ENCODE data around the gene ATIC.

The ATIC gene

GRCh38 chr2:215374002-215374401 lies 62.1 kb downstream of the ATIC start:
- peaks cover 88% of the 10 kb centered on the region for H3K36me3 ChIP-seq (ENCODE audit: insufficient read depth, low read length)
- no peak overlapping the region for H3K9ac ChIP-seq (ENCODE audit: insufficient read length)
- TF ChIP-seq FOXP2 (optimal IDR thresholded peaks at IDR 0.05; ENCODE audit: control extremely low read depth, extremely low read length, insufficient read depth) (no peak), EZH2 (IDR thresholded peaks at IDR 0.05) (no peak), POLR2AphosphoS5 (IDR thresholded peaks at IDR 0.05; ENCODE audit: borderline replicate concordance, low read depth, low read length) (no peak)
- no peaks in the 10 kb centered on the region for H3K9me3 ChIP-seq (ENCODE audit: low read depth, low read length)
- no peak overlapping the region for H3K27ac ChIP-seq
- H3K4me3 ChIP-seq, result no peak overlapping the region
- DNase-seq (ENCODE audit: low read depth, low spot score), result no peak

GRCh38 chr2:215374642-215375466 lies 63.0 kb downstream of the ATIC start:
- TF ChIP-seq FOXP2 (optimal IDR thresholded peaks at IDR 0.05; ENCODE audit: control extremely low read depth, extremely low read length, insufficient read depth) (no peak), POLR2AphosphoS5 (IDR thresholded peaks at IDR 0.05; ENCODE audit: borderline replicate concordance, low read depth, low read length) (no peak), EZH2 (IDR thresholded peaks at IDR 0.05) (no peak)
- H3K36me3 ChIP-seq (ENCODE audit: insufficient read depth, low read length), result peaks cover 84% of the 10 kb centered on the region
- no peak overlapping the region for H3K4me3 ChIP-seq
- no peaks in the 10 kb centered on the region for H3K9me3 ChIP-seq (ENCODE audit: low read depth, low read length)
- DNase-seq (ENCODE audit: low read depth, low spot score), result no peak
- no peak overlapping the region for H3K27ac ChIP-seq
- no peak overlapping the region for H3K9ac ChIP-seq (ENCODE audit: insufficient read length)

DNA sequence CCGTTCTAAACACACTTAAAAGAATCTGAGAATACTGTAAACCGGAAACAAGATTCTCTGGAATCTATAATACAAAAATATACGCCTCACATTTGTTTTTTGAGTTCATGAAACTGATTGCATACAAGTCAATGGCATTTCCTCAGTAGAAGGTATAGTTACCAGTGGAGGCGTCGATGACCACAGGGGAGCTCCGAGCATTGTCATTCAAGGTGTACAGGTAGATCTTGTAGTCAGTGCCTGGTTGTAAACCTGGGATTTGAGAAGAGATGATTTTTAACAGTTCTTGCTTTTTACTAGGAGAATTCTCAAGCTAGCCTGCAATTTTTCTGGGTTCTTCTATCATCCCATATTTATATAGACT lies 63.6 kb downstream of the ATIC start:
- Histone ChIP-seq H3K27ac (no peak overlapping the region), H3K9me3 (ENCODE audit: low read depth, low read length) (no peaks in the 10 kb centered on the region), H3K36me3 (ENCODE audit: insufficient read depth, low read length) (peaks cover 83% of the 10 kb centered on the region), H3K4me3 (no peak overlapping the region), H3K9ac (ENCODE audit: insufficient read length) (no peak overlapping the region)
- TF ChIP-seq POLR2AphosphoS5 (IDR thresholded peaks at IDR 0.05; ENCODE audit: borderline replicate concordance, low read depth, low read length) (no peak), FOXP2 (optimal IDR thresholded peaks at IDR 0.05; ENCODE audit: control extremely low read depth, extremely low read length, insufficient read depth) (no peak), EZH2 (IDR thresholded peaks at IDR 0.05) (no peak)
- DNase-seq (ENCODE audit: low read depth, low spot score), result no peak

DNA sequence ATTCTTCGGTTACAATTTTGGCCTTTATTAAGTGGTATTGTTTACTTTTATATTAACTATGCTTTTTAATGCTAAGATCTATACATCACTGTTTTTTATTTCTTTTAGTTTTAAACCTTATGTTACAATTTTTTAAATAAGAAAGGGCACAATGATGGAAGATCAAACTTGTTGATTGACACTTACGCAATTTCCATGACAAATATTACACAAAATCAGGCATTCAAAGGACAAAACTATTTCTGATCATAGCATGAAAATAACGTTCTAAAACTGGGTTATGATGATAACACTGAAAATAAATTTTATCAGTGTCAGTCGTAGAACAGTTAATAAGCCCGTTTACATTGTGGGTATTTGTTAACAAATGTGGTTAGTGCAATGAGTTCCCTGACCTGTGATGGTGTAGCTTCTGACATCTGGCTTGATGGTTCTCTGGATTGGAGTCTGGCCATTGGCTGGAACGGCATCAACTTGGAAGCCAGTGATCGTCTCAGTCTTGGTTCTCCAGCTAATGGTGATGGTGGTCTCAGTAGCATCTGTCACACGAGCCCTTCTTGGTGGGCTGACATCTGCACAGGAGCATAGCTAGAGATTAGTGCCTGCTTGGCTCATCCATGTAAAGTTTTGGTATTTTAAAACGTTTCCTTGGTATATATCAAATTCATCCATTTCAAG lies 64.4 kb downstream of the ATIC start:
- Histone ChIP-seq H3K27ac (no peak overlapping the region), H3K36me3 (ENCODE audit: insufficient read depth, low read length) (peaks cover 86% of the 10 kb centered on the region), H3K4me3 (no peak overlapping the region), H3K9ac (ENCODE audit: insufficient read length) (no peak overlapping the region), H3K9me3 (ENCODE audit: low read depth, low read length) (no peaks in the 10 kb centered on the region)
- TF ChIP-seq POLR2AphosphoS5 (IDR thresholded peaks at IDR 0.05; ENCODE audit: borderline replicate concordance, low read depth, low read length), result no peak
- TF ChIP-seq FOXP2 (optimal IDR thresholded peaks at IDR 0.05; ENCODE audit: control extremely low read depth, extremely low read length, insufficient read depth), result no peak
- TF ChIP-seq EZH2 (IDR thresholded peaks at IDR 0.05), result no peak
- DNase-seq (ENCODE audit: low read depth, low spot score), result no peak

GRCh38 chr2:215377283-215377682 lies 65.4 kb downstream of the ATIC start:
- Histone ChIP-seq H3K9ac (ENCODE audit: insufficient read length) (no peak overlapping the region), H3K9me3 (ENCODE audit: low read depth, low read length) (no peaks in the 10 kb centered on the region), H3K27ac (no peak overlapping the region), H3K4me3 (no peak overlapping the region), H3K36me3 (ENCODE audit: insufficient read depth, low read length) (peaks cover 83% of the 10 kb centered on the region)
- TF ChIP-seq FOXP2 (optimal IDR thresholded peaks at IDR 0.05; ENCODE audit: control extremely low read depth, extremely low read length, insufficient read depth), result no peak
- TF ChIP-seq EZH2 (IDR thresholded peaks at IDR 0.05), result no peak
- TF ChIP-seq POLR2AphosphoS5 (IDR thresholded peaks at IDR 0.05; ENCODE audit: borderline replicate concordance, low read depth, low read length), result no peak
- no peak for DNase-seq (ENCODE audit: low read depth, low spot score)

GRCh38 chr2:215378045-215378444 lies 66.2 kb downstream of the ATIC start:
- Histone ChIP-seq H3K27ac (no peak overlapping the region), H3K36me3 (ENCODE audit: insufficient read depth, low read length) (peaks cover 80% of the 10 kb centered on the region), H3K9me3 (ENCODE audit: low read depth, low read length) (no peaks in the 10 kb centered on the region), H3K4me3 (no peak overlapping the region), H3K9ac (ENCODE audit: insufficient read length) (no peak overlapping the region)
- TF ChIP-seq POLR2AphosphoS5 (IDR thresholded peaks at IDR 0.05; ENCODE audit: borderline replicate concordance, low read depth, low read length), result no peak
- no peak for TF ChIP-seq FOXP2 (optimal IDR thresholded peaks at IDR 0.05; ENCODE audit: control extremely low read depth, extremely low read length, insufficient read depth)
- TF ChIP-seq EZH2 (IDR thresholded peaks at IDR 0.05), result no peak
- DNase-seq (ENCODE audit: low read depth, low spot score), result no peak

DNA sequence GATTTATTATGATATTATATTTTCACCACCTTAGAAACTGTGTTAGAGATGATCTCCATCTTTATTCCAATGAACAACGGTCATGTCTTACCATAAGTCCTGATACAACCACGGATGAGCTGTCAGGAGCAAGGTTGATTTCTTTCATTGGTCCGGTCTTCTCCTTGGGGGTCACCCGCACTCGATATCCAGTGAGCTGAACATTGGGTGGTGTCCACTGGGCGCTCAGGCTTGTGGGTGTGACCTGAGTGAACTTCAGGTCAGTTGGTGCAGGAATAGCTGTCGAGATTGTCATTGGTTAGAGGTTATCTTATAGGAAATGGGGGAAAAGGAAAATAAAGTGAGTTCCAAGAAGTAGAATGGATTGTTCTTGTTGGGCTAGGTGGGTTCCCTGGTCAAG lies 67.2 kb downstream of the ATIC start:
- H3K9me3 ChIP-seq (ENCODE audit: low read depth, low read length), result no peaks in the 10 kb centered on the region
- H3K4me3 ChIP-seq, result no peak overlapping the region
- no peak overlapping the region for H3K27ac ChIP-seq
- no peak overlapping the region for H3K9ac ChIP-seq (ENCODE audit: insufficient read length)
- no peak for DNase-seq (ENCODE audit: low read depth, low spot score)
- TF ChIP-seq FOXP2 (optimal IDR thresholded peaks at IDR 0.05; ENCODE audit: control extremely low read depth, extremely low read length, insufficient read depth), result no peak
- TF ChIP-seq EZH2 (IDR thresholded peaks at IDR 0.05), result no peak
- no peak for TF ChIP-seq POLR2AphosphoS5 (IDR thresholded peaks at IDR 0.05; ENCODE audit: borderline replicate concordance, low read depth, low read length)
- peaks cover 80% of the 10 kb centered on the region for H3K36me3 ChIP-seq (ENCODE audit: insufficient read depth, low read length)

DNA sequence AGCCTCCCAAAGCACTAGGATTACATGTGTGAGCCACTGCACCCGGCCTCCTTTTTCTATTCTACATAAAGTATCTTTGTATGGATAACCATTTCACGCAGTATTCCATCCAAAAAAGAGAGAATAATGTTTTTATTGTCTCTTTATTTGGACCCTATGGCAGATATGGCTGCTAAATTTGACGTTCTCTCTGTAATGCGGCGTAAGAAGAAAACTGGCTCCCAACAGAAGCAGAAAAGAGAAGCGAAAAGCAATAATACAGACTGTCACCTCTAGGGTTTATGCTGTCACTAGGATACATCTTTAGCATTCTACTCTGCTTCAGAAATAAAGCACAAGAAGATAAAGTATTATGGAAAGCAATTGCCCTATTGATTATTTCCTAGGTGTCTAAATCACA lies 68.1 kb downstream of the ATIC start:
- TF ChIP-seq FOXP2 (optimal IDR thresholded peaks at IDR 0.05; ENCODE audit: control extremely low read depth, extremely low read length, insufficient read depth) (no peak), POLR2AphosphoS5 (IDR thresholded peaks at IDR 0.05; ENCODE audit: borderline replicate concordance, low read depth, low read length) (no peak), EZH2 (IDR thresholded peaks at IDR 0.05) (no peak)
- Histone ChIP-seq H3K36me3 (ENCODE audit: insufficient read depth, low read length) (peaks cover 80% of the 10 kb centered on the region), H3K9ac (ENCODE audit: insufficient read length) (no peak overlapping the region)

More for the DNA sequence above, 68.1 kb downstream of the ATIC start:
- DNase-seq (ENCODE audit: low read depth, low spot score), result no peak
- H3K4me3 ChIP-seq, result no peak overlapping the region
- H3K9me3 ChIP-seq (ENCODE audit: low read depth, low read length), result no peaks in the 10 kb centered on the region
- no peak overlapping the region for H3K27ac ChIP-seq
